Right cardiac atrium (tissue), 5 donors: ENCODE measurements around the gene POLR3B. TPM values are rescaled to one million over a fixed set of nuclear protein-coding genes. Genes with fewer than 3 reads are reported as not detected.

ENCODE experiments used
- ATAC-seq, 2 donors: fragments of 200-7000 bp; cut with Tn5 transposase; one replicate each; pipeline versions ENCODE4 v1.8.0 to v1.9.1; 2020; ENCODE audit warnings: moderate library complexity in 2 of 2, mild to moderate bottlenecking in 1 of 2
- DNase-seq, 3 donors: peaks; one replicate each; pipeline ENCODE4 v3.0.0-alpha.2; 2020
- H3K27ac ChIP-seq: one replicate; pipeline ENCODE4 v1.5.1; 2013; ENCODE audit warnings: mild to moderate bottlenecking, low read length, control low read depth, moderate library complexity
- H3K27me3 ChIP-seq: one replicate; pipeline ENCODE4 v1.6.1; 2013; ENCODE audit not compliant: control insufficient read depth, insufficient read depth
- H3K4me1 ChIP-seq: one replicate; pipeline ENCODE4 v1.6.1; 2013; ENCODE audit warnings: low read length; ENCODE audit not compliant: control insufficient read depth, insufficient read depth
- H3K4me3 ChIP-seq: one replicate; pipeline ENCODE4 v1.5.1; 2013; ENCODE audit warnings: low read length, control low read depth
- H3K9me3 ChIP-seq: one replicate; pipeline ENCODE4 v1.6.1; 2013; ENCODE audit warnings: low read length; ENCODE audit not compliant: control insufficient read depth
- WGBS: extraction: QIAGEN DNeasy Blood & Tissue Kit; methylation state at CpG from one replicate; pipeline ENCODE4 v1.1.7; 2013; 5-methylcytosine and 5-hydroxymethylcytosine counted together
- intact Hi-C, 4 donors: fragments of 100-400 bp; cut with DNase I; formaldehyde crosslinking; loops; one replicate each; pipeline versions ENCODE4 v1.11.0 to v1.14.0; 2022 to 2023
- polyA plus RNA-seq: library from polyadenylated mRNA; stranded (reverse); fragments of 200-250 nt; gene quantifications from one replicate; pipeline ENCODE4 v1.2.3, GENCODE V29; 2013
- total RNA-seq, 4 donors: library from RNA; stranded (reverse); fragmentation: NEBNext Ultra II Directional; extraction: Animal tissue kit (Norgen Biotek cat#: 25700); gene quantifications; one replicate each; pipeline ENCODE4 v1.2.1, GENCODE V29; 2021
- donor health status: healthy with polysubstance abuse.
- donor health status: DM: no; HTN: yes; CAD: no.
- donor health status: DM: no; HTN: no; CAD: no.
- donor health status: DM: no; HTN: yes; CAD: no; lungs with severe emphysema.
- donor health status: DM: yes; HTN: yes; CAD: no.

POLR3B gene
- total and polyA plus RNA-seq, 5 donors, result 3.4 to 8.6 (median 7.9) TPM

DNA sequence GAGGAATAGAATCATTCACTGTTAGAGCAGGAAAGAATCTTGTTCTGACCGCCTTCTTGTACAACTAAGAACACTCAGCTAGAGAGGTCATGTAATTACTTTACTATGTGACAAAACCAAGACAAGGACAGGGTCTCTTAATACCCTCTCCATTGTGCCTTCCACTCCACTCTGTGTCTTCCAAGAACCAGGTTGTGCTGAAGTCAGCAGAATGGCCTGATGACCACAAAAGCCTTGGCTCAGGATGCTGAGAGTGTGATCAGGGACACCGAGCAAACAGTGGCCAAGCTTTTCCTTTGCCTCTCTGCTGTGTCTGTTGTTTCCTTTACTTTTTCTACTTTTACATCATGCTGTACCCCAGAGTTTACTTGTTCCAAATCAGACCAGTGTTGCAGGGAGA is 142.1 kb downstream of the POLR3B start:
- Histone ChIP-seq H3K9me3 (no peaks in the 10 kb centered on the region), H3K4me3 (no peak overlapping the region), H3K27ac (no peak overlapping the region), H3K27me3 (no peaks in the 10 kb centered on the region), H3K4me1 (no peaks in the 10 kb centered on the region)
- 96% methylated on average over 2 of the region's 2 CpGs for WGBS
- DNase-seq, result no peak
- ATAC-seq, result no peak
- intact Hi-C loops, result no loop called here

GRCh38 chr12:106506691-106507090 is 149.1 kb downstream of the POLR3B start:
- intact Hi-C loops, result no loop called here
- 85% methylated on average over 9 of the region's 9 CpGs for WGBS

GRCh38 chr12:106508966-106509365 is 151.4 kb downstream of the POLR3B start:
- intact Hi-C loops, result no loop called here
- no peak for DNase-seq
- Histone ChIP-seq H3K4me1 (no peaks in the 10 kb centered on the region), H3K27ac (no peak overlapping the region), H3K27me3 (no peaks in the 10 kb centered on the region), H3K4me3 (no peak overlapping the region), H3K9me3 (no peaks in the 10 kb centered on the region)
- 92% methylated on average over 2 of the region's 2 CpGs for WGBS
- ATAC-seq, result no peak

More at GRCh38 chr12:106506691-106507090, 149.1 kb downstream of the POLR3B start:
- ATAC-seq, result no peak
- Histone ChIP-seq H3K4me3 (no peak overlapping the region), H3K4me1 (no peaks in the 10 kb centered on the region), H3K9me3 (no peaks in the 10 kb centered on the region), H3K27me3 (no peaks in the 10 kb centered on the region), H3K27ac (no peak overlapping the region)
- DNase-seq, result no peak

- ATAC-seq (peak; percentile 26 to 39), DNase-seq (no peak)
- Histone ChIP-seq H3K4me3 (no peak overlapping the region), H3K4me1 (no peaks in the 10 kb centered on the region), H3K27me3 (no peaks in the 10 kb centered on the region), H3K27ac (no peak overlapping the region), H3K9me3 (no peaks in the 10 kb centered on the region)
- 53% methylated on average over 5 of the region's 5 CpGs for WGBS
- intact Hi-C loops, result no loop called here
Measured at GRCh38 chr12:106511365-106511764, 153.8 kb downstream of the POLR3B start.

GRCh38 chr12:106517314-106517713 is 159.8 kb downstream of the POLR3B start:
- intact Hi-C loops, result no loop called here
- Histone ChIP-seq H3K27ac (no peak overlapping the region), H3K9me3 (no peaks in the 10 kb centered on the region), H3K4me1 (no peaks in the 10 kb centered on the region), H3K4me3 (no peak overlapping the region), H3K27me3 (no peaks in the 10 kb centered on the region)
- ATAC-seq (no peak), DNase-seq (no peak)
- WGBS, result 89% methylated on average over 1 of the region's 1 CpG

DNA sequence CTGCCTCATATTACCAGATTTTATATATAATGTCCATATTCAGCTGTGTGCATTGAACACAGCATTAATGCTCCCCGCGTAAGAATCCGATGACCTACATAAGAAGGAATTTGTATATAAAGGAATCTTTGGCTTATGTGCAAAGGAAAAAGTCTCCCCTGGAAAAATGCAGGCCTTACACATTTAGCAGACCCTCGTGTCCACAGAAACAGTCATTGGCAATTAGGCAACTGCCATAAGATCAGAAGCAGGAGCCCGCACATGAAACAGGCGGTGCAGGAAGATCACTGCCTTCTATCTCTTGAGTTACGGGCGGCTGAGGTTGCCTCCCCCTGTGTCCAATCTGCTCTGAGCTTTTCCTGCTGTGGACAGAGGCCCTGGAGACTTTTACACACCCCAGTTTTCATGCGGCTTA is 162.1 kb downstream of the POLR3B start:
- no peak overlapping the region for H3K4me3 ChIP-seq
- no peaks in the 10 kb centered on the region for H3K27me3 ChIP-seq
- ATAC-seq (no peak), DNase-seq (no peak)
- intact Hi-C loops, result no loop called here
- H3K27ac ChIP-seq, result no peak overlapping the region
- WGBS, result 57% methylated on average over 9 of the region's 9 CpGs
- no peaks in the 10 kb centered on the region for H3K4me1 ChIP-seq
- H3K9me3 ChIP-seq, result no peaks in the 10 kb centered on the region

DNA sequence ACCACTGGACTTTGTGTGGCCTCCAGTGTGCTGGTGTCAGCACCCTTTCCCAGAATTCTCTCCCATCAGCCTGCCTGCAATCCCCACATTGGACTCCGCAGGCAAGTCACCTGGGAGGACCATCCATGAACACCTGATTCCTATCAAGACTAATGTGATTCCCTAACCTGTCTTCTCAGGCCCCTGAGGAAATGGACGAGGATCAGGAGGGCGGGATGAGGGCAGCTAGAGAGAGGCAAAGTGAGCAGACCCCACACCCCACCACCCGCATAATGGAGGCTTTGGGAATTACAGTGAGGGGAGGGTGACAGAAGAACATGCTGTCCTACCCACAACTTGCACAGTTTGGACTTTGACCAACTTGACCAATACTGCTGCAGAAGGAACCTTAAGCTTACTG is 164.4 kb downstream of the POLR3B start:
- intact Hi-C loops, result no loop called here
- Histone ChIP-seq H3K27ac (no peak overlapping the region), H3K9me3 (no peaks in the 10 kb centered on the region), H3K27me3 (no peaks in the 10 kb centered on the region), H3K4me1 (no peaks in the 10 kb centered on the region), H3K4me3 (no peak overlapping the region)
- 92% methylated on average over 4 of the region's 4 CpGs for WGBS
- no peak for DNase-seq
- no peak for ATAC-seq

DNA sequence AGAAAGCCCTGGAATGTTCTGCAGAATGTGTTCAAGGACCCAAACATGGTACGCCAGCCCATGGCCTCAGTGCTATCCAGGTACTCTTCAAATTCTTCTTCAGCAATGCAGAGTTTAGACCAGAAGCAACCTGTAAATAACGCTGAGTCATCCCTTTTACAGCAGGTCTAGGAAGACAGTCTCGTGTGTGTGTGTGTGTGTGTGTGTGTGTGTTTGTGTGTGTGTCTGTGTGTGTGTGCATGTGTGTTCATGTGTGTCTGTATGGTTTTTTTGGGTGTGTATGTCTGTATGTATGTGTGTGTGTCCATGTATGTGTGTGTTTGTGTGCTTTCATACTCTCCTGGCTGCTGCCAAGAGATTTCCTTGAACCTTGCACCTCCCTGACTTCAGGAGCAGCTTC is 165.2 kb downstream of the POLR3B start:
- WGBS, result 85% methylated on average over 3 of the region's 3 CpGs
- no peak overlapping the region for H3K4me3 ChIP-seq
- no peak for DNase-seq
- no peak for ATAC-seq
- no peaks in the 10 kb centered on the region for H3K4me1 ChIP-seq
- no peaks in the 10 kb centered on the region for H3K27me3 ChIP-seq
- H3K9me3 ChIP-seq, result no peaks in the 10 kb centered on the region
- H3K27ac ChIP-seq, result no peak overlapping the region
- intact Hi-C loops, result no loop called here

DNA sequence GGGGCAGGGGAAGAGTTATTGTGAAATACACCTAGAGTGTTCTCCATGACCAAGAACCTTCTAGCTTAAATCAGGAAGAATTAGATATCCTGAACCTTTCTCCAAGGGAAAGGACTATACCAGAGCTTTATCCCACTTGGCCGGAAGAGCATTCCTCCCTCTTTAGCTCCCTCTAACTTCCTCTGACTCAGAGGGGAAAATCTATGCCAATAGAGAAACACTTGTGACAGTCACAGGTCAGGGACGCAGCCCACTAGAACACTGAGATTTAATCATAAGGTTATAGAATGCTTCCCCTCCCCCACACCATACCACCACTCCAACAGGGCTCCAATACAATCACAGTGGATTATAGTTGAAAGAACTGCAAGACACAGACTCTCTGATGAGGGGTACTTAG is 169.8 kb downstream of the POLR3B start:
- intact Hi-C loops, result no loop called here

DNA sequence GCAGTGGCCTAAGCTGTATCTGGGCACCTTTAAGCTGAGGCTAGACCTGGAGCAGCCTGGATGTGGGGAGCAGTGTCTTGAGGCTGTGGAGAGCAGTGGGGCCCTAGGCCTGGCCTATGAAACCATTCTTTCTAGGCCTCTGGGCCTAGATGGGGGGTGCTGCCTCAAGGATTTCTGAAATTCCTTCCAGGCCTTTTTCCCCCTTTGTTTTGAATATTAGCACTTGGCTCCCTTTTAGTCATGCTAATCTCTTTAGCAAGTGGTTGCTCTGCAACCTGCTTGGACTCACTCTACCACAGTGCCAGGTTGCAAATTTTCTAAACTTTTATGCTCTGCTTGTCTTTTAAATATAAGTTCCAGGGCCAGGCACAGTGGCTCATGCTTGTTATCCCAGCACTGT is 183.7 kb downstream of the POLR3B start:
- Histone ChIP-seq H3K27ac (no peak overlapping the region), H3K4me3 (no peak overlapping the region), H3K27me3 (no peaks in the 10 kb centered on the region), H3K4me1 (no peaks in the 10 kb centered on the region), H3K9me3 (peaks cover 2% of the 10 kb centered on the region)
- intact Hi-C loops, result no loop called here
- no peak for ATAC-seq
- no peak for DNase-seq

More for the DNA sequence above, 169.8 kb downstream of the POLR3B start:
- WGBS, result 44% methylated on average over 2 of the region's 2 CpGs
- Histone ChIP-seq H3K27me3 (no peaks in the 10 kb centered on the region), H3K4me1 (no peaks in the 10 kb centered on the region), H3K27ac (no peak overlapping the region), H3K9me3 (no peaks in the 10 kb centered on the region), H3K4me3 (no peak overlapping the region)
- no peak for ATAC-seq
- no peak for DNase-seq

GRCh38 chr12:106551410-106551809 is 193.9 kb downstream of the POLR3B start:
- H3K4me1 ChIP-seq, result no peaks in the 10 kb centered on the region
- intact Hi-C loops, result no loop called here
- ATAC-seq (no peak), DNase-seq (no peak)
- no peak overlapping the region for H3K27ac ChIP-seq
- no peaks in the 10 kb centered on the region for H3K9me3 ChIP-seq
- no peaks in the 10 kb centered on the region for H3K27me3 ChIP-seq
- WGBS, result 84% methylated on average over 9 of the region's 9 CpGs
- H3K4me3 ChIP-seq, result no peak overlapping the region

DNA sequence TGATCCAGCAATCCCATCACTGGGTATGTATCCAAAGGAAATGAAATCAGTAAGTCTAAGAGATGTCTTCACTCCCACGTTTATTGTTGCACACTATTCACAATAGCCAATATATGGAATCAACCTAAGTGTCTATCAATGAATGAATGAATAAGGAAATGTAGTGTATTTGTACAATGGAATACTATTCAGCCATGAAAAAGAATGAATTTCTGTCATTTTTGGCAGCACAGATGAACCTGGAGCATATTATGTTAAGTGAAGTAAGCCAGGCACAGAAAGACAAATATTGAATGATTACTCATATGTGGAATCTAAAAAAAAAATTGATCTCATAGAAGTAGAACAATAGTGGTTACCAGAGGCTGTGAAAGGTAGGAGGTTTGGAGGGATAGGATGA is 194.7 kb downstream of the POLR3B start:
- intact Hi-C loops, result no loop called here
- H3K4me1 ChIP-seq, result no peaks in the 10 kb centered on the region
- no peak overlapping the region for H3K4me3 ChIP-seq
- WGBS, result 87% methylated on average over 1 of the region's 1 CpG
- no peak overlapping the region for H3K27ac ChIP-seq
- H3K27me3 ChIP-seq, result no peaks in the 10 kb centered on the region
- no peak for ATAC-seq
- DNase-seq, result no peak
- H3K9me3 ChIP-seq, result no peaks in the 10 kb centered on the region
